ENCODE data around the gene SLC5A8.

DNA sequence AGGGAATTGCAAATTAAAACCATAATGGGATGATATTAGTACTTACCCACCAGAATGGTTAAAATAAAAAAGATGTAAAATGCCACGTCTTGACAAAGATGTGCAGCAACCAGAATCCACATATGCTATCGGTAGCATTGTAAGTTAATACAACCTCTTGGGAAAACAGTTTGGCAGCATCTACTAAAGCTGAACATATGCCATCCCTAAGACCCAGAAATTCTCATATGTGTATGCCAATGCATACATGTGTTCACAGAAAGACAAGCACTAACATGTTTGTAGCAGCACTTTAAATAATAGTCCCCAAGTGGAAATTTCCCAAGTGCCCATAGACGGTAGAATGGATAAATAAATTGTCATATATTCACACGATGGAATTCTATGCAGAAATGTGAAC, 28.3 kb upstream of the SLC5A8 start:
- TF ChIP-seq CTCF (conservative IDR thresholded peaks at IDR 0.05; ENCODE audit: low read depth in 2 of 2): no peak
- no peak for TF ChIP-seq POLR2AphosphoS5 (IDR thresholded peaks at IDR 0.05; ENCODE audit: low read depth)
- TF ChIP-seq CREB1 (CRISPR knock-in tag; IDR thresholded peaks at IDR 0.05; ENCODE audit: low read depth): no peak
- no peak for TF ChIP-seq REST (IDR thresholded peaks at IDR 0.05; ENCODE audit: unreplicated experiment)
- no peak for TF ChIP-seq NANOG (IDR thresholded peaks at IDR 0.05; ENCODE audit: borderline replicate concordance)
- no peak for TF ChIP-seq EZH2 (IDR thresholded peaks at IDR 0.05; ENCODE audit: low read depth, unreplicated experiment)
- no peak for TF ChIP-seq EZH2phosphoT487 (IDR thresholded peaks at IDR 0.05; ENCODE audit: unreplicated experiment)
- TF ChIP-seq JUNB (IDR thresholded peaks at IDR 0.05; ENCODE audit: unreplicated experiment): no peak
- no peak for TF ChIP-seq ETS1 (IDR thresholded peaks at IDR 0.05)
- TF ChIP-seq, protein P1, sequence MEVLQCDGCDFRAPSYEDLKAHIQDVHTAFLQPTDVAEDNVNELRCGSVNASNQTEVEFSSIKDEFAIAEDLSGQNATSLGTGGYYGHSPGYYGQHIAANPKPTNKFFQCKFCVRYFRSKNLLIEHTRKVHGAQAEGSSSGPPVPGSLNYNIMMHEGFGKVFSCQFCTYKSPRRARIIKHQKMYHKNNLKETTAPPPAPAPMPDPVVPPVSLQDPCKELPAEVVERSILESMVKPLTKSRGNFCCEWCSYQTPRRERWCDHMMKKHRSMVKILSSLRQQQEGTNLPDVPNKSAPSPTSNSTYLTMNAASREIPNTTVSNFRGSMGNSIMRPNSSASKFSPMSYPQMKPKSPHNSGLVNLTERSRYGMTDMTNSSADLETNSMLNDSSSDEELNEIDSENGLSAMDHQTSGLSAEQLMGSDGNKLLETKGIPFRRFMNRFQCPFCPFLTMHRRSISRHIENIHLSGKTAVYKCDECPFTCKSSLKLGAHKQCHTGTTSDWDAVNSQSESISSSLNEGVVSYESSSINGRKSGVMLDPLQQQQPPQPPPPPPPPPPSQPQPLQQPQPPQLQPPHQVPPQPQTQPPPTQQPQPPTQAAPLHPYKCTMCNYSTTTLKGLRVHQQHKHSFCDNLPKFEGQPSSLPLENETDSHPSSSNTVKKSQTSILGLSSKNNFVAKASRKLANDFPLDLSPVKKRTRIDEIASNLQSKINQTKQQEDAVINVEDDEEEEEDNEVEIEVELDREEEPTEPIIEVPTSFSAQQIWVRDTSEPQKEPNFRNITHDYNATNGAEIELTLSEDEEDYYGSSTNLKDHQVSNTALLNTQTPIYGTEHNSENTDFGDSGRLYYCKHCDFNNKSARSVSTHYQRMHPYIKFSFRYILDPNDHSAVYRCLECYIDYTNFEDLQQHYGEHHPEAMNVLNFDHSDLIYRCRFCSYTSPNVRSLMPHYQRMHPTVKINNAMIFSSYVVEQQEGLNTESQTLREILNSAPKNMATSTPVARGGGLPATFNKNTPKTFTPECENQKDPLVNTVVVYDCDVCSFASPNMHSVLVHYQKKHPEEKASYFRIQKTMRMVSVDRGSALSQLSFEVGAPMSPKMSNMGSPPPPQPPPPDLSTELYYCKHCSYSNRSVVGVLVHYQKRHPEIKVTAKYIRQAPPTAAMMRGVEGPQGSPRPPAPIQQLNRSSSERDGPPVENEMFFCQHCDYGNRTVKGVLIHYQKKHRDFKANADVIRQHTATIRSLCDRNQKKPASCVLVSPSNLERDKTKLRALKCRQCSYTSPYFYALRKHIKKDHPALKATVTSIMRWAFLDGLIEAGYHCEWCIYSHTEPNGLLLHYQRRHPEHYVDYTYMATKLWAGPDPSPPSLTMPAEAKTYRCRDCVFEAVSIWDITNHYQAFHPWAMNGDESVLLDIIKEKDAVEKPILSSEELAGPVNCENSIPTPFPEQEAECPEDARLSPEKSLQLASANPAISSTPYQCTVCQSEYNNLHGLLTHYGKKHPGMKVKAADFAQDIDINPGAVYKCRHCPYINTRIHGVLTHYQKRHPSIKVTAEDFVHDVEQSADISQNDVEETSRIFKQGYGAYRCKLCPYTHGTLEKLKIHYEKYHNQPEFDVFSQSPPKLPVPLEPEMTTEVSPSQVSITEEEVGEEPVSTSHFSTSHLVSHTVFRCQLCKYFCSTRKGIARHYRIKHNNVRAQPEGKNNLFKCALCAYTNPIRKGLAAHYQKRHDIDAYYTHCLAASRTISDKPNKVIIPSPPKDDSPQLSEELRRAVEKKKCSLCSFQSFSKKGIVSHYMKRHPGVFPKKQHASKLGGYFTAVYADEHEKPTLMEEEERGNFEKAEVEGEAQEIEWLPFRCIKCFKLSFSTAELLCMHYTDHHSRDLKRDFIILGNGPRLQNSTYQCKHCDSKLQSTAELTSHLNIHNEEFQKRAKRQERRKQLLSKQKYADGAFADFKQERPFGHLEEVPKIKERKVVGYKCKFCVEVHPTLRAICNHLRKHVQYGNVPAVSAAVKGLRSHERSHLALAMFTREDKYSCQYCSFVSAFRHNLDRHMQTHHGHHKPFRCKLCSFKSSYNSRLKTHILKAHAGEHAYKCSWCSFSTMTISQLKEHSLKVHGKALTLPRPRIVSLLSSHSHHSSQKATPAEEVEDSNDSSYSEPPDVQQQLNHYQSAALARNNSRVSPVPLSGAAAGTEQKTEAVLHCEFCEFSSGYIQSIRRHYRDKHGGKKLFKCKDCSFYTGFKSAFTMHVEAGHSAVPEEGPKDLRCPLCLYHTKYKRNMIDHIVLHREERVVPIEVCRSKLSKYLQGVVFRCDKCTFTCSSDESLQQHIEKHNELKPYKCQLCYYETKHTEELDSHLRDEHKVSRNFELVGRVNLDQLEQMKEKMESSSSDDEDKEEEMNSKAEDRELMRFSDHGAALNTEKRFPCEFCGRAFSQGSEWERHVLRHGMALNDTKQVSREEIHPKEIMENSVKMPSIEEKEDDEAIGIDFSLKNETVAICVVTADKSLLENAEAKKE (CRISPR knock-in tag; IDR thresholded peaks at IDR 0.05): no peak
